Inflammatory macrophage treated with lipopolysaccharide for 1 hour (primary cell): ENCODE results near the gene CRISP2.
"Not testable (repeated sequence)": the region's sequence is repeated elsewhere in the genome, so short reads cannot be mapped to it uniquely, and the experiment has no call there.

Source experiments
- DNase-seq, 2 donors: peaks; one replicate each; pipeline ENCODE4 v3.0.0-alpha.2; 2020 to 2022

Gene CRISP2, protein sequence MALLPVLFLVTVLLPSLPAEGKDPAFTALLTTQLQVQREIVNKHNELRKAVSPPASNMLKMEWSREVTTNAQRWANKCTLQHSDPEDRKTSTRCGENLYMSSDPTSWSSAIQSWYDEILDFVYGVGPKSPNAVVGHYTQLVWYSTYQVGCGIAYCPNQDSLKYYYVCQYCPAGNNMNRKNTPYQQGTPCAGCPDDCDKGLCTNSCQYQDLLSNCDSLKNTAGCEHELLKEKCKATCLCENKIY

DNA sequence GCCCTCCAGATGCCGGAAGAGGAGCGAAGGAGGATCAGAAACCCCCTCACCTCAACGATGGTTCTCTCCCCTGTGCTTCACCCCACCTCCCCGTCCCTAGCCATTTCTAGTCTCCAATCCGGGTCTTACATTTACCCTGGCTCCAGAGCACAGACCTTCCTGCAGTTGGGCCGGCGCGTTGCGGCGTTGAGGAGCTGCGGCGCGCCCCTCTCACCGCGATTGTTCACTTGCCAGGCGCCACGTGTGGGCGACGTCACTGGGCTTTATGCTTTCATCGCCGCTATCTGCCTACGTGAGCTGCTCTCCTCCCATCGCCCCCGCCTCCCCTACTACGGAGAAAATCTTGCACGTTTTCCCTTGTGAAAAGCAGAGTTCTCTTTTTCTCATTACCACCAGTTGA lies at the start of gene CRISP2:
Gene CRISP2 (minus strand): TSS at position 198 of the 400 bp plus-strand sequence. CDS start 4,347 bp downstream, outside the sequence.
- DNase-seq, result no peak

DNA sequence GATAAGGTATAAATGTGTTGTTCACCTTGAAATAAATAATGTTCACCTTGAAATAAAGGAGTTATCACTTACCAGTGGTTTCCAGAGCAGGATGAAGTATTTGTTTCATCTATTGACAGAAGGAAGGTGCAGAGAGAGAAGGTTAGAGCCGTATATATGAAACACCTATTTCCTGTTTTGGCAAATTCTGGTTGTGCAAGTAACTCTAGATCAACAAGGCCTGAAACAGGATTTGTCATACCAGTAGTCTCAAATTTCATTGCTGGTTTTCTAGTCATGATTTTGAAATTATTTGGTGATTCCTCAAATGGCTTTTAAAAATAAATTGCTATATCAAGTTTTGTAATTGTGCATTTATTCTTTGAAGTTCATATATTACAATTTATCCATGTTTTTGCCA lies 30.9 kb upstream of the CRISP2 start, which contains the start of gene CRISP3:
Gene CRISP3 (minus strand): TSS at position 130 of the 400 bp plus-strand sequence. CDS start 21 bp downstream, at position 109.
- no peak for DNase-seq

DNA sequence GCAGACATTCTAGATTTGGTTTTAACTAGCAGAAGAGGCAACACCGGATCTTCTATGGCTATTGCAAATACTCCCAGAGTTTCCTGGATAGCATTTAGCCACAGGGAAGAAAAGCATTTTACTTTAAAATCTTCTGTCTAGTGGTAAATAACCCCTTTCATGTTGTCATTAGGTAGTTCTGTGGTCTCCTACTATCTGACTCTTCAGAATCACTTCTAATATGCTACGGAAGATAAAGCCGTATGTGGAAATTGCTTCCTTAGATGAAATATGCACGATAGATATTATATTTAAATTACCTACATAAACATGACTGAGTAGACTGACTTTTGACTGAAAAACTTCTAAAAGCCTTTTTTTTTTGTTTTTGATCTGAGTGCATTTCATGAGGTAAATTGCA lies 30.1 kb upstream of the CRISP2 start:
- DNase-seq, result no peak

DNA sequence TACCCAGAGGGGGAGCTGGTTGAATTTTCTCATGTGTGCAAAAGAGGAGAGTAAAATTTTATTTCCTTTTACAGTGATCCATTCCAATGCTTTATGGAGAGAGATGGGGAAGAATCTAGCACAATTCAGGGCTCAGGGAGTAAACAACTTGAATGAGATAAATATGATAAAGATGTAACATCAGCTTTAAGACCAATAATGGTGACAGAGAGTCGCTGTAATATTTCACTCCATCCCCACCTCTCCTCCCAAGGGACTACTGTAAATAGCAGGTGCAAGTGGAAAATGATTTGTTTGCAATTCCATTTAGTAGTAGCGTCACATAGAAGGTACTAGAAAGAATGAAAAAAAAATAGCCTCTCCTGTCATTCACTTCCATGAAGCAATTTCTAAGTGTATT lies 26.1 kb upstream of the CRISP2 start:
- DNase-seq, result no peak

DNA sequence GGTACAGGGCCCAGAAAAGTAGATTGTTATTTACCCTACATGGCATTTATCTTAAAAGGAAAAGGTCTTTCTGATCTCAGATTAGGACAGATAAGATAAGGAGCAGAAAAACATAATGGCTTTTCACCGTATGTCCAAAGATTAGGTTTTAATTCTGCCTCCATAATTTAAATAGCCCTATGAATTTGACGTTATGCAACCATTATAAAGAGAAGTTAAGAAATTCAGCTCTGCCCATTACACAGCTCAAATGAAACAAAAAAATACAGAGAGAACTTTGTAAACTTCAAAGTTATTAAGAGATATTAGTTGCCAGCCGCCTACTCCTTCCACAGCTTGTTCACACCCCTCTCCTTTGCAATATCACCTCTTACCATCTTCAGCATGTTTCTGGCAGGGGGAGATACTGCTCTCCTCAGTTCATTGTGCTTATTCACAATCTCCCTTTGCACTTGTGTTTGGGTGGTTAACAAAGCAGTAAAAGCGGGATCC lies 22.7 kb upstream of the CRISP2 start:
- no peak for DNase-seq

DNA sequence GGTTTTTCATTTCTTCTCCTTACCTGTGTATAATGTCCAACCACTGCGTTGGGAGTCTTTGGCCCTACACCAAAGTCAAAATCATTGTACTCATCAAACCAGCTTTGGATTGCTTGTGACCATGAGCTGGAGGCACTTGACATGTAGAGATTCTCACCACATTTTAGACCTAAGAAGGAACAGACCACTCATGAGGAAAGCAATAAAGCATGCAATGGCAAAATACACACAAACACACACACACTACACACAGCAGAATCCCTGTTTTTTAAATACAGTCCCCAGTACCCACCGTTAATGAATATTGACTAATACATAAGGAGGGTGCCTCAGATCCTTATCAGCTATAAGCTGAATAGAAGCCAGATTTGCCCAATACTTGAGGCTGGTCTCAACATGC lies 20.3 kb upstream of the CRISP2 start:
- no peak for DNase-seq

DNA sequence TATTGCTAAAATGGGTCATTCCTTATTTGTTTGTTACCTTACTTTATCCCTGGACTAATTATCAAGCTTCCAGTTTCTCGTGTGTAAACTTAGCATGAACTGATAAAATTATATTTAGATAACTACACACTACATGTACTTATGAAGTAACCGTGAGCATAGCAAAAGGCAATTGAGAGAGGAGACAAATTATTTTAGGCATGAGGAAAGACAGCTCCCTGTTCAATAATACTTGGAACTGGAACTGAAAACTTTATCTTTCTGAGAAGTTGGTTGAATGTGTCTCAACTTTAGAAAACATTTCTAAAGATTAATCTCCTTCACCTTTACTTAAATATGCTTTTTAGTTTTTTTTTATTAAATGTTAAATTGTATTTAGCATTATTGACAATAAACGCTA lies 19.4 kb upstream of the CRISP2 start:
- no peak for DNase-seq

DNA sequence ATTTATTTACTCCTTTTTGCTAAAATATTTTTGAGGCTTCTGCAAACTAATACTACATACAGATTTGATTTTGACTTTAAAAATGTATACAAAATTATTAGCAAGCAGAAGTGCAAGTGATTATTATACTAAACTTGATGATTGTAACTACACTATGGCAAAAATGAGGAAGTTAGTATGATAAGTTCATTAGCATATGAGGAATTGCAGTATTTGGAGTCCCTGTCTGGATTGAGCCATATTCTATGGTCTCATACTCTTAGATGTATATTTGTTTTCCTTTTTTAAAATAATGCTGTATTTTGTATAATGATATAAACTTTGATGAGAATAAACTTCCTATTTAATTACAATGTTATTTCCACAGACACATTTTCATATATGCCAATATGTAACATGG lies 16.9 kb upstream of the CRISP2 start:
- DNase-seq, result peak in 1 of 2 donors; percentile 1

DNA sequence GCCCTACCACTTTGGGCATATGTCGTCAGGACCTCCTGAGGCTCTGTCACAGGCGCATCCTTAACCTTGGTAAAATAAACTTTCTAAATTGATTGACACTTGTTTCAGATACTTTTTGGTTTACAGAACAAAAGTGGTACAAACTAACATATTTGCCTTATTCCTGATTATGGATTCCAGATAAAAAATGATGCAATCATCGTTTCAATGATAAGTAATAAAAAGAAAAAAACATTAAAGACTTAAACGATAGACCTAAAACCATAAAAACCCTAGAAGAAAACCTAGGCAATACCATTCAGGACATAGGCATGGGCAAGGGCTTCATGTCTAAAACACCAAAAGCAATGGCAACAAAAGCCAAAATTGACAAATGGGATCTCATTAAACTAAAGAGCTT lies 10.6 kb upstream of the CRISP2 start:
- DNase-seq, result not testable (repeated sequence)

DNA sequence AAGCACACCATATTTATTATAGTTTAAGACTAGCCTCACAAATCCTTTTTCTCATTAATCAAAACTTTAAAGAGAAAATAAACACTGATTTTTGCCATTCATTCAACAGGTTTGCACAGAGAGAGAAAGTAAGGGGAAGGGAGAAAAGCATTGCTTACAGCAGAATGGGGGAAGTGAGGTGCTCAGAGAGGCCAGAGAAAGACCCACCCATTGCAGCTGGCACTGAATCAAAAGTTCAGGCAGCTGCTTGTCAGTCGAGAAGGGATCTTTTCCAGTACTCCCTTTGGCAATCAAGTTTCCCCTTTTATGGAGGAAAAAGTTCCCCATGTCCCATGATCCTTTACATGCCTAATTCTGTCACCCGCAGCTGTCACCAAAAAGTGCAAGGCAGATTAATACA lies 8.0 kb upstream of the CRISP2 start:
- no peak for DNase-seq

DNA sequence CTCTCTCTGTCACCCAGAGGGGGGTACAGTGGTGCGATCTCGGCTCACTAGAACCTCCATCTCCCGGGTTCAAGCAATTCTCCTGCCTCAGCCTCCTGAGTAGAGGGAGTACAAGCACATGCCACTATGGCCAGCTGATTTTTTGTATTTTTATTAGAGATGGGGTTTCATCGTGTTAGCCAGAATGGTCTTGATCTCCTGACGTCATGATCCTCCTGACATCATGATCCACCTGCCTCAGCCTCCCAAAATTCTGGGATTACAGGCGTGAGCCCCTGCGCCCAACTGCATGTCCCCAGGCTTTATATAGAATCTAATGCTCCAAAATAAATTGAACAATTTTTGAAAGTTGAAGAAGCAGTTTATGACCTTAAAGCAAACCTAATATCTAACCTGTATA lies 7.0 kb upstream of the CRISP2 start:
- no peak for DNase-seq

DNA sequence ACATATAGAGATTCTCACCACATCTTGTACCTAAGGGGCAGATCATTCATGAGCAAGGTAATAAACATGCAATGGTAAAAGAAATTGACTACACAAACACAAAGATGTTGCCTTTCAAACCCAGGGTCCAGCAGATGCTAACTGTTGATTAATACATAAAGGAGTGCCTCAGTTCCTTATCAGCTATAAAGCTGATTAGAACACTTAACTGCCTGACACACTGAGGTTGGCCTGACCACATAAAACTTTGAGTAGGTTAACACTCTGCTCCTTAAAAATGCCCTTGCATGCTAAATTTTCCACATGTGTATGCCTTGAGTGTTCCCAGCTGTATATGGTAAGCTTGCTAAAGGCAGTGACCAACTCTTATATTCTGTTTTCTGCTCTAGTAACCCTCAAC lies 14.9 kb downstream of the CRISP2 start:
- no peak for DNase-seq

DNA sequence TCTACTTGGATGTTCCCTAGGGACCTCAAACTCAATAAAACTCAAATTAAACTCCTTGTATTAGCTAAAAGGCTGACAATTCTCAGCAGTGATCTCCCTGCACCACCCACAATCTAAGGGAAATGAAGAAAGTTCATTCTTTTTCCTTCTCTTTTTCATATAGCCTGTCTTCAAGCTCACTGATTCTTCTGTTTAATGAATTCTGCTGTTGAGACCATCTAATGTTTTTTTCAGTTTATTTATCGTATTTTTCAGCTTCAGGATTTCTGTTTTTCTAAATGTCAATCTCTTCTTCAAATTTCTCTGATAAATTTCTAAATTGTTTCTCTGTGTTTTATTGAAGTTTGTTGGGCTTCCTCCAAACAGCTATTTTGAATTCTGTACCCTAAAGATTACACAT lies 19.8 kb downstream of the CRISP2 start:
- no peak for DNase-seq

DNA sequence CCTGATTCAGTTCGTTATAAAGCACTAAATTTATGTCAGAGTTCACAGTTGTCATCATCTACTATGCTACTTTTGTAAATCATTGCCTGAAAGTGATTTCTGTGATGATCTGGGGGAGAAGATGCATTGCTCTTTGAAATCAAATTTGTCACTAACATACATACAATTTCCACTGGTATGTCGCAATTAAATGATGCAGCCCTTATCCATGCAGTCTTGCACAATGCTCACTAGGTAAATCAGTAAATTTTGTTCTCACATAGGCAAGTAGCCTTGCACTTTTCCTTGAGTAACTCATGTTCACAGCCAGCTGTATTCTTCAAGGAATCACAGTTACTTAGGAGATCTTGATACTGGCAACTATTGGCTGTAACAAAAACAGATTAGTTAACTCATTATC lies 20.8 kb downstream of the CRISP2 start:
- no peak for DNase-seq

DNA sequence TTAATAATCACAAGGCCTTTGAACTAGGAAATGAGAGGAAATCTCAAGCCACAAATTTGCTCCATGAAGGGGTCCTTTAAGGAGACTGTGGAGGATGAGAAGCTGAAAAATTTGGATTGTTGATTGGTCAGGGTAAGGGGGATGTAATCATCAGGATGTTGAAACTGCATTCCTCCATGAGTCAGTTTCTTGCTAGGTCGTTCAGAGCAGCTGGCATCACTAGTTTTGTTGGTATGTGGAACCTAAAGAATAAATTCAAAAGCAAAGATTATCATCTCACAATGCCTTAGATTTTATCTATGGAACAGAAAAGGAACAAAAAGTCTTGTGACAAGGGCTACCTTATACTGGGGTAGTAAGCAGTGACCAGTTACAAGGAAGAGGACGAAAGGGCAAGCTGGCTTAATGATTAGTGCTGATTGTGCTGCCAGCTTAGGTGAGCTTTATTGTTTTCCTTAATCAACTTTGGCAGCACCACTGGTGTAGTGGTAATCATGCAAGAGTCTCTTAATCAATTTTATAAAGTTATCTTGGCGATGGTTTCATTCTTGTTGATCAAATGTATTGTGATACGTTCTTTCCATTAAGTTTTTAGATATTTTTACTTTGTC lies 36.6 kb downstream of the CRISP2 start:
- DNase-seq, result no peak

DNA sequence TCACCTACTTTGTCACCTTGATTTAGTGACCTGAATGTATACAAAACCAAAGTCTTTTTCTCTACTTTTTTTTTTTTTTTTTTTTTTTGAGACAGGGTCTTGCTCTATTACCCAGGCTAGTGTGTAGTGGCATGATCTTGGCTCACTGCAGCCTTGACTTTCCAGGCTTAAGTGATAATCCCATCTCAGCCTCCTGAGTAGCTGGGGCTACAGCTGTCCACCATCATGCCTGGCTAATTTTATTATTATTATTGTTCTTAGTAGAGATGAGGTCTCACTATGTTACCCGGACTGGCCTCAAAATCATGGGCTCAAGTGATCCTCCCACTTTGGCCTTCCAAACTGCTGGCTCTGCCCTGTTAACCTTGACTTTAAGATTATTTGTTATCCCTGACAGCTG lies 37.5 kb downstream of the CRISP2 start:
- no peak for DNase-seq

DNA sequence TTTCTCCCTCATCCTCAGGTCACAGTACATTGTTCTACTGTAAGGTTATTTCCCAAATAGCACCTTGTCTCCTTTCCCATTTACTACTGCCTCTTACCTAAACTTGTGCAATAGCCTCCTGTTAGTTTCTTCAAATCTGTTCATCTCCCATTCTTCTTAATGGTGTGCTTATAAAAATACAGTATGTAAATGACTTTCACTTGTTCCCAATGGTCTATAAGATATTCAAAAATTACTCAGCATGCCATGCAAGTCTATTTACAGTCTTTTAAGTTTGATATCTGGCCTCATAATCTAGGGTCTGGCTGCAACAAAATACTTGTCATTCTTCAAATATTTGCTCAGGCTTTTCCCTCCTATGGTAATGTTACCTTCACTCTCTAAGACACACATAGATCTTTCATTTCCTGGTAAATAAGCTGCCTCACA lies 45.2 kb downstream of the CRISP2 start:
- no peak for DNase-seq

DNA sequence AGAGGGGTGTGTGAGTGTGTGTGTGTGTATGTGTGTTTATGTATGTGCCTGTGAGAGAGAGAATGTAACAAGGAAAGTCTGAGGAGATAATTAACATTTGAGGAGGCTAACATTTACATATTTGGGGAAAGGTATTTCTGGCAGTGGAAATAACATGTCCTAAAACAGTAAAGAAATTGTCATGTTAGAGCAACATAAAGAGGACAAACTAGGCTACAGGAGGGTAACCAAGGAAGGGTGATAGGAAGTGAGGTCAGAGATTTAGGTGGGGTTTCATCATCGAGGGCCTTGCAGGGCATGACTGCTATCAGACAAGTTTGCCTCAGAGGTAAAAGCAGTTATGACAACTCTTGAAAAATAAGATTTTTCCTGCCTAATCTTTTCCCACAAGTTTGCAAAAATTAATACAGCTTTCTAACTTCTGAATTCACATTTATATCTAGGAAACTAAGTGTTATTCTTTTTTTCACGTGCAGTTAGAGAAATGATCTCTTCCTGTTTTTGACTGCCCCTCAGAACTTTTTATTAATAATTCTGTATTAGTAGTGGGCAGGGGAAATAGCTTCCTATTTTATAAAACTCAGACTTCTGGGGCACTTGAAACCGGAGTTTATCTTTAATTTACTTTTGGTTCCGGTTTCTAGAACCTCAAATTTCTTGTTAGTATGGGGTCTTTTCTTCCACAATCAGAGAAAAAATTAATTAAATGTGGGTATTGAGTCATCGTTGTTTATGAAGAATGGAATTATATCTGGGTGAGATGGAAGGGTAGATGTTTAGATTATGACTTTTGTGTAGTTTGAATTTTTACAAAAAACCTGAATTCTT lies 46.2 kb downstream of the CRISP2 start:
- DNase-seq, result no peak

DNA sequence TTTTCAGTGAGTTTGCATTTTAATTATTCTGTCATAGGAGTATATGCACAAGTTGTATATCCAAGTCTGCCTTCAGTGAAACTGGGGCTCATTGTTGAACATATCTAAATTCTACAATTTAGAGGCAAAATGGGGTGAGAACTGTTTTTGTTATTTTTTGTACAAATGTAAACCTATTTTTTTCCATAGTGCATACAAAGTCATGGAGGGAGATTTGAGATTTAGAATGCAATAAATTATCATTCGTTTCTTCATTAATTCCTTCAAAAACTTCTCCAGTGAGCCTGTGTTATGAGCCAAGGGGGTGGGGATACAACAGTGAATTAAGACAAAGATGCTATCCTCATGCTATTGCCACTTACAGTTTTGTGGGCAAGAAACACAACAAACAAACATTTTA lies 46.9 kb downstream of the CRISP2 start:
- no peak for DNase-seq

DNA sequence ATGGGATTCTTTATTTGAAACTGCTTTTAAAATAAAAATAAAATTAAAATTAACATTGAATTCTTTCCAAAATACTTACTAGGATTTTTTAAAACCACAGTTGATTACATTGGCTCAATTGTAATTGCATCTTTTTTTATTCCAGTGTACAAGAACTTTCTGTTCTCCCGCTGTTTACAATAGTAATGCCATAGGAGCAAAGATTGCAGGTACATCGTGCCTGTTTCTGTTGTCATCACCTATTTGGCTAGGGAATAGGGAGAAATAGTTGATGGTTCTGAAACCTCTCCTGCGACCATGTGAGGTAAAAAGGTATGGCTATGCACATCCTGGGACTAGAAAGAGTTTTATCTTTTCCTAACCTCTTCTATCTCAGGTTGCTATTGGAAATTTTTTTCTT lies 48.5 kb downstream of the CRISP2 start:
- no peak for DNase-seq

DNA sequence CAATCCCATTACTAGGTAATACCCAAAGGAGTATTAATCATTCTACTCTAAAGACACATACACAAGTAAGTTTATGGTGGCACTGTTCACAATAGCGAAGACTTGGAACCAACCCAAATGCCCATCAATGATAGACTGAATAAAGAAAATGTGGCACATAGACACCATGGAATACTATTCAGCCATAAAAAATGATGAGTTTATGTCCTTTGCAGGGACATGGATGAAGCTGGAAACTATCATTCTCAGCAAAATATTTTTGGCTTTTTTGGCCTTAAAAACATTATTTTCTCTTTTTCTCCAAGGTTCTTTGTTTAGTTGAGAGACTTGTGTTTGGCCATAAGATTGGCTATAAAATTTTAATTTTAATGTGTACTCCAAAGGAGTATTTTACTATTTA lies 49.3 kb downstream of the CRISP2 start:
- DNase-seq, result not testable (repeated sequence)

DNA sequence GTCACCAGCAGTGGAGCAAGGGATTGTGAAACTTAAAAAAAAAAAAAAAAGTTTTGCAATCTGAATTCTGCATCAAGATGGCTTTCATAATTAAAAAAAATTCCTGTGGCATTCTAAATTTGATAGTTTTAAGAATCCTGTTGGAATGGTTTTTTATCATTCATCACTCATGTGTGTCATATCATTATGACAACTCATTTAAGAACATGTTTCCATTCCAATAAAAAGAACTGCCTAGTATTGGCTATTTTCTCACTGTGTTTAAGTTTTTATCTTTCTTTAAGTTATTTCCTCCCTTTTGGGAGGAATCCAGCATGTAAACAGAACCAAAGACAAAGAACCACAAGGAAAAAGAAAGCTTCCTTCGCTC lies 50.5 kb downstream of the CRISP2 start:
- no peak for DNase-seq

DNA sequence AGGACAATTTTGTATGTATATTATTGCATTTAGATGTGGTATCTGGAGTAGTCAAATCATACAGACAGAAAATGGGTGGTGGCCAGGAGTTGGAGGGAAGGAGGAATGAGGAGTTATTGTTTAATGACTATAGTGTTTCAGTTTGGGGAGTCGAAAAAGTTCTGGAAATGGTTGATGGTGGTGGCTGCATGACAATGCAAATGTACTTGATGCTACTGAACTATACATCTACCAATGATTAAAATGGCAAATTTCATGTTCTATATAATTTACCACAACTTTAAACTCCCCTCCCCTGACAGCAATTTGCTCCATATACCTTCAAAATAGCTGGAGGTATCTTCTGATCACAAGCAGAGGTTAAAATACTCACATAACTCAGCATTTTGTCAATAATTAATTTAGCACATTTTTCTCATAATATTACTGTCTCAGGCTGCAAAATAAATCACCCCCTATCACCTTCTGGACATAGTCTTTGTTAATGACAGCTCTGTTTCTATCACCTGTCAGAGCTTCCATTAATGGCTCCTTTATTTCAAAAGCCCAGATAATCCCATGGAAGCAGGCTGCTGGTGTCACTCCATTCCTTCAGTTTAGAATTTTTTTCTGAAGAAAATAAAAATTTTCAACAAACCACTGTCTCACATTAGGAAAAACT lies 51.0 kb downstream of the CRISP2 start:
- no peak for DNase-seq
